HL-60/S4 (cell line): ENCODE measurements around the gene GRID2.

ENCODE experiments used
- in situ Hi-C: fragments of 300-500 bp; cut with MboI; formaldehyde crosslinking; loops from 2 replicates; pipeline ENCODE4 v1.14.3; 2022; ENCODE audit warnings: low sequenced_read_pairs

The GRID2 gene

GRCh38 chr4:93178279-93178678 is 874.5 kb downstream of the GRID2 start:
- in situ Hi-C loops = no loop called here

GRCh38 chr4:93179044-93179443 is 875.3 kb downstream of the GRID2 start:
- in situ Hi-C loops = no loop called here

- in situ Hi-C loops = no loop called here
Measured at GRCh38 chr4:93182722-93183121, 879.0 kb downstream of the GRID2 start.

GRCh38 chr4:93183576-93183975 is 879.8 kb downstream of the GRID2 start:
- in situ Hi-C loops = no loop called here

GRCh38 chr4:93184053-93184452 is 880.3 kb downstream of the GRID2 start:
- in situ Hi-C loops = no loop called here

- in situ Hi-C loops = no loop called here
Measured at GRCh38 chr4:93186846-93187245, 883.1 kb downstream of the GRID2 start.

- in situ Hi-C loops = no loop called here
Measured at GRCh38 chr4:93187466-93187865, 883.7 kb downstream of the GRID2 start.

GRCh38 chr4:93187892-93188291 is 884.1 kb downstream of the GRID2 start:
- in situ Hi-C loops = no loop called here

- in situ Hi-C loops = no loop called here
Measured at GRCh38 chr4:93199492-93199891, 895.7 kb downstream of the GRID2 start.

GRCh38 chr4:93201471-93202096 is 897.8 kb downstream of the GRID2 start:
- in situ Hi-C loops = no loop called here

- in situ Hi-C loops = no loop called here
Measured at GRCh38 chr4:93203708-93204107, 899.9 kb downstream of the GRID2 start.

GRCh38 chr4:93212250-93212649 is 908.5 kb downstream of the GRID2 start:
- in situ Hi-C loops = no loop called here

- in situ Hi-C loops = no loop called here
Measured at GRCh38 chr4:93216646-93217045, 912.9 kb downstream of the GRID2 start.

GRCh38 chr4:93217431-93217830 is 913.7 kb downstream of the GRID2 start:
- in situ Hi-C loops = no loop called here

GRCh38 chr4:93221771-93222170 is 918.0 kb downstream of the GRID2 start:
- in situ Hi-C loops = no loop called here

GRCh38 chr4:93228021-93228420 is 924.3 kb downstream of the GRID2 start:
- in situ Hi-C loops = no loop called here

- in situ Hi-C loops = no loop called here
Measured at GRCh38 chr4:93232883-93233282, 929.1 kb downstream of the GRID2 start.

- in situ Hi-C loops = no loop called here
Measured at GRCh38 chr4:93237521-93237920, 933.8 kb downstream of the GRID2 start.

- in situ Hi-C loops = no loop called here
Measured at GRCh38 chr4:93243262-93243661, 939.5 kb downstream of the GRID2 start.

- in situ Hi-C loops = no loop called here
Measured at GRCh38 chr4:93261207-93261606, 957.4 kb downstream of the GRID2 start.

GRCh38 chr4:93263166-93263565 is 959.4 kb downstream of the GRID2 start:
- in situ Hi-C loops = no loop called here

- in situ Hi-C loops = no loop called here
Measured at GRCh38 chr4:93267747-93268146, 964.0 kb downstream of the GRID2 start.

GRCh38 chr4:93285346-93285745 is 981.6 kb downstream of the GRID2 start:
- in situ Hi-C loops = no loop called here
